ENCODE measurements around the gene CYGB. TPM values are rescaled to one million over a fixed set of nuclear protein-coding genes. Genes with fewer than 3 reads are reported as not detected.

The CYGB gene
- total and polyA plus RNA-seq, 2 of the 13 experiments (the other 11 are each of a cell fraction or from before 2014, with no cell fraction given): 18.9 to 27.1 TPM

DNA sequence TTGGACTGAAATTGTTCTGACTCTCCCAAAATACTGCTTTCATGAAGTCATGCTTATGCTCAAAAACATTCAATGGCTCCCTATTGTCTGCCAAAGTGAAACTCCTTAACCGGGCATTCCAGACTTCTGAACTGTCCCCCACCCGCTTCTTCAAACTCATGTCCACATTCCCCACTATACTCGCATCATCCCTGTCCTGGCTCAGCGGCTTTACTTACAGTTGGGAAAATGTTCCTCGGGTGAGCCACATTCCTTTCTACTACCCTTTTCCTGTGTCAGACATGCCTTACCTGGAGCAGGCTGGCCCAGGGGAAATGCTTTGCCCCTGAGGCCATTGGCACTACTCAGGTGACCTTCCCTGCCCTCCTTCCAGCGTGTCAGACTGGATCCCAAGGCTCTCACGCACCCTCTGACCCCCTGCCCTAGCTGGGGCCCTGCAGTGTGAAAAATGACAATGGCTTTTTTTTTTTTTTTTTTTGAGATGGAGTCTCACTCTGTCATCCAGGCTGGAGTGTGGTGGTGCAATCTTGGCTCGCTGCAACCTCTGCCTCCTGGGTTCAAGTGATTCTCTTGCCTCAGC lies 5.3 kb downstream of the CYGB start:
- Histone ChIP-seq H3K9me3 (ENCODE audit: low read length) (no peaks in the 10 kb centered on the region), H2AFZ (ENCODE audit: low read length) (no peak overlapping the region), H3K27me3 (ENCODE audit: control insufficient read depth in 1 of 2, insufficient read depth in 2 of 2, low read length in 2 of 2) (no peaks in the 10 kb centered on the region), H3K4me2 (ENCODE audit: low read depth, low read length) (peak overlapping the region; percentile 78), H3K79me2 (ENCODE audit: insufficient read depth, low read length) (no peaks in the 10 kb centered on the region), H4K20me1 (ENCODE audit: insufficient read depth, low read length) (no peaks in the 10 kb centered on the region), H3K9ac (ENCODE audit: insufficient read depth, low read depth, low read length) (no peak overlapping the region), H3K27ac (ENCODE audit: extremely low read length, insufficient read depth, low read length) (peak overlapping the region; percentile 22), H3K4me1 (ENCODE audit: insufficient read depth, low read length) (peaks cover 86% of the 10 kb centered on the region), H3K4me3 (replicated peaks in 1 of 3; ENCODE audit: insufficient read depth in 1 of 3, low read depth in 2 of 3, low read length in 3 of 3) (peak overlapping the region in 1 of 3 experiments; percentile 17; a peak in 1 of 6 replicates), H3K36me3 (replicated peaks in 1 of 2; ENCODE audit: control insufficient read depth in 1 of 2, insufficient read depth in 2 of 2, low read length in 2 of 2) (no peaks in the 10 kb centered on the region)
- CTCF ChIA-PET (ENCODE audit: low intra/inter-chr PET ratio, low total read pairs): interaction anchor here (0.6 to 2.0 kb wide), 2 partner anchors 9 to 15 kb away, joined by 3 to 8 read pairs; no protein-coding TSS in a partner anchor
- WGBS (ENCODE audit: low lambda C conversion rate): 37% methylated on average over 8 of the region's 8 CpGs
- BruUV-seq (replicated peaks): no TSS peak
- DNase-seq (ENCODE audit: low spot score) (peak; percentile 61), ATAC-seq (no peak), FAIRE-seq (no peak)
- intact Hi-C loops (cut with micrococcal nuclease; ENCODE audit: unreplicated experiment) (no loop called here), in situ Hi-C loops (cut with HindIII; ENCODE audit: extremely low pct_ligation_motif_present, low pct_unique_long_range_greater_than_20kb) (no loop called here)
- POLR2A ChIA-PET: interaction anchor here (0.8 to 5.0 kb wide), 19 partner anchors 8 to 157 kb away, joined by 3 to 44 read pairs (median 7); no protein-coding TSS in a partner anchor
- TF ChIP-seq NR2F2 (IDR thresholded peaks at IDR 0.05; ENCODE audit: borderline replicate concordance, low read depth) (peak; percentile 72; the same call in 1 of the 2 replicates), NR1H2 (CRISPR knock-in tag; IDR thresholded peaks at IDR 0.05; ENCODE audit: borderline replicate concordance, low read depth) (no peak), ZNF766 (CRISPR knock-in tag; IDR thresholded peaks at IDR 0.05; ENCODE audit: borderline replicate concordance) (0 out of 2 replicates have a peak, but pooled peaks have one; percentile 43), TAF1 (CRISPR knock-in tag; IDR thresholded peaks at IDR 0.05) (no peak), RXRA (CRISPR knock-in tag; IDR thresholded peaks at IDR 0.05) (peak; percentile 48; the same call in 1 of the 2 replicates), ZNF253 (CRISPR knock-in tag; IDR thresholded peaks at IDR 0.05; ENCODE audit: borderline replicate concordance) (no peak), HCFC1 (IDR thresholded peaks at IDR 0.05; ENCODE audit: low read depth, low read length) (no peak), NR2F1 (CRISPR knock-in tag; IDR thresholded peaks at IDR 0.05) (peak in 1 of 2 experiments; percentile 33; a peak in 1 of 4 replicates), KDM1A (CRISPR knock-in tag; IDR thresholded peaks at IDR 0.05) (0 out of 2 replicates have a peak, but pooled peaks have one; percentile 10), HNF4G (IDR thresholded peaks at IDR 0.05; ENCODE audit: borderline replicate concordance, low read depth, low read length) (0 out of 2 replicates have a peak, but pooled peaks have one; percentile 17), HNF4G (CRISPR knock-in tag; IDR thresholded peaks at IDR 0.05; ENCODE audit: borderline replicate concordance, low read depth) (no peak), AHR (CRISPR knock-in tag; IDR thresholded peaks at IDR 0.05) (peak; percentile 45; the same call in 1 of the 2 replicates), CEBPG (CRISPR knock-in tag; IDR thresholded peaks at IDR 0.05) (0 out of 2 replicates have a peak, but pooled peaks have one; percentile 23), SSRP1 (CRISPR knock-in tag; IDR thresholded peaks at IDR 0.05) (peak; percentile 18; the same call in 1 of the 2 replicates), ZNF772 (CRISPR knock-in tag; IDR thresholded peaks at IDR 0.05) (no peak), DDIT3 (CRISPR knock-in tag; IDR thresholded peaks at IDR 0.05) (no peak), KDM5B (CRISPR knock-in tag; IDR thresholded peaks at IDR 0.05; ENCODE audit: borderline replicate concordance) (0 out of 2 replicates have a peak, but pooled peaks have one; percentile 1), SOX6 (IDR thresholded peaks at IDR 0.05) (no peak), SOX6 (CRISPR knock-in tag; IDR thresholded peaks at IDR 0.05) (peak; percentile 33; the same call in 1 of the 2 replicates), SOX13 (IDR thresholded peaks at IDR 0.05) (peak; percentile 55), SOX13 (CRISPR knock-in tag; conservative IDR thresholded peaks at IDR 0.05 in 1 of 2, IDR thresholded peaks at IDR 0.05 in 1 of 2) (peak in 1 of 2 experiments; percentile 66; a peak in 1 of 4 replicates), THRA (CRISPR knock-in tag; IDR thresholded peaks at IDR 0.05; ENCODE audit: borderline replicate concordance) (peak; percentile 50; the same call in 1 of the 2 replicates)
- TF ChIP-seq, protein P1, sequence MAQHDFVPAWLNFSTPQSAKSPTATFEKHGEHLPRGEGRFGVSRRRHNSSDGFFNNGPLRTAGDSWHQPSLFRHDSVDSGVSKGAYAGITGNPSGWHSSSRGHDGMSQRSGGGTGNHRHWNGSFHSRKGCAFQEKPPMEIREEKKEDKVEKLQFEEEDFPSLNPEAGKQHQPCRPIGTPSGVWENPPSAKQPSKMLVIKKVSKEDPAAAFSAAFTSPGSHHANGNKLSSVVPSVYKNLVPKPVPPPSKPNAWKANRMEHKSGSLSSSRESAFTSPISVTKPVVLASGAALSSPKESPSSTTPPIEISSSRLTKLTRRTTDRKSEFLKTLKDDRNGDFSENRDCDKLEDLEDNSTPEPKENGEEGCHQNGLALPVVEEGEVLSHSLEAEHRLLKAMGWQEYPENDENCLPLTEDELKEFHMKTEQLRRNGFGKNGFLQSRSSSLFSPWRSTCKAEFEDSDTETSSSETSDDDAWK (CRISPR knock-in tag; IDR thresholded peaks at IDR 0.05): no peak
